ENCODE results near the gene GALNS. TPM values are rescaled to one million over a fixed set of nuclear protein-coding genes. Genes with fewer than 3 reads are reported as not detected.

The GALNS gene
- total RNA-seq, 2 experiments from 2014 or later: 17.2 to 49.0 TPM

DNA sequence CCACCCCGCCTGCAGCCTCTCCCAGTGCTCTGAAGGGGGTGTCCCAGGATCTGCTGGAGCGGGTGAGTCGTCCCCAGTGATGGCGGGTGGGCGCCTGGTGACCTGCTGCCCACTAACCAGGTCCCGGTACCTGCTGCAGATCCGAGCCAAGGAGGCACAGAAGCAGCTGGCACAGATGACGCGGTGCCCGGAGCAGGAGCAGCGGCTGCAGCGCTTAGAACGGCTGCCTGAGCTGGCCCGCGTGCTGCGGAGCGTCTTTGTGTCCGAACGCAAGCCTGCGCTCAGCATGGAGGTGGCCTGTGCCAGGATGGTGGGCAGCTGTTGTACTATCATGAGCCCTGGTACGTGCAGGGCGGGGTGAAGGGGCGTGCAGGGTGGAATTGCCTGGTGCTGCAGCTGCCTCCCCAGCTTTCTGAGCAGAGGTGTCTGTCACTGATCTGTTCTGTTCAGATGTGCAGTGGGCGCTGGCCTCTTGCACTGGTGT is 49.6 kb downstream of the GALNS start:
- no peak overlapping the region for H2AFZ ChIP-seq (ENCODE audit: low read length)
- POLR2A ChIA-PET: no interaction called here
- peaks cover 39% of the 10 kb centered on the region for H3K4me1 ChIP-seq (ENCODE audit: insufficient read depth, low read length, poor library complexity, severe bottlenecking)
- H3K4me3 ChIP-seq (ENCODE audit: low read depth, low read length, poor library complexity, severe bottlenecking): no peak overlapping the region
- no peaks in the 10 kb centered on the region for H4K20me1 ChIP-seq (ENCODE audit: insufficient read depth, low read length)
- no peak for TF ChIP-seq EZH2phosphoT487 (IDR thresholded peaks at IDR 0.05; ENCODE audit: borderline replicate concordance, low read depth, low read length)
- TF ChIP-seq, protein P1, sequence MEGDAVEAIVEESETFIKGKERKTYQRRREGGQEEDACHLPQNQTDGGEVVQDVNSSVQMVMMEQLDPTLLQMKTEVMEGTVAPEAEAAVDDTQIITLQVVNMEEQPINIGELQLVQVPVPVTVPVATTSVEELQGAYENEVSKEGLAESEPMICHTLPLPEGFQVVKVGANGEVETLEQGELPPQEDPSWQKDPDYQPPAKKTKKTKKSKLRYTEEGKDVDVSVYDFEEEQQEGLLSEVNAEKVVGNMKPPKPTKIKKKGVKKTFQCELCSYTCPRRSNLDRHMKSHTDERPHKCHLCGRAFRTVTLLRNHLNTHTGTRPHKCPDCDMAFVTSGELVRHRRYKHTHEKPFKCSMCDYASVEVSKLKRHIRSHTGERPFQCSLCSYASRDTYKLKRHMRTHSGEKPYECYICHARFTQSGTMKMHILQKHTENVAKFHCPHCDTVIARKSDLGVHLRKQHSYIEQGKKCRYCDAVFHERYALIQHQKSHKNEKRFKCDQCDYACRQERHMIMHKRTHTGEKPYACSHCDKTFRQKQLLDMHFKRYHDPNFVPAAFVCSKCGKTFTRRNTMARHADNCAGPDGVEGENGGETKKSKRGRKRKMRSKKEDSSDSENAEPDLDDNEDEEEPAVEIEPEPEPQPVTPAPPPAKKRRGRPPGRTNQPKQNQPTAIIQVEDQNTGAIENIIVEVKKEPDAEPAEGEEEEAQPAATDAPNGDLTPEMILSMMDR (conservative IDR thresholded peaks at IDR 0.05; ENCODE audit: low read length): no peak
- BruUV-seq (replicated peaks): no TSS peak
- CTCF ChIA-PET (ENCODE audit: unreplicated experiment): no interaction called here
- H3K36me3 ChIP-seq (ENCODE audit: insufficient read depth, low read length): peaks cover 67% of the 10 kb centered on the region
- H3K79me2 ChIP-seq (ENCODE audit: insufficient read depth, low read depth, low read length): peaks cover 37% of the 10 kb centered on the region
- intact Hi-C loops (cut with micrococcal nuclease; ENCODE audit: unreplicated experiment): no loop called here
- no peak overlapping the region for H3K27ac ChIP-seq (ENCODE audit: low read depth, low read length, poor library complexity, severe bottlenecking)
- no peaks in the 10 kb centered on the region for H3K9me3 ChIP-seq (ENCODE audit: low read length)
- no peak overlapping the region for H3K4me2 ChIP-seq (ENCODE audit: low read length)
- H3K9me2 ChIP-seq (ENCODE audit: insufficient read depth, low read length): no peaks in the 10 kb centered on the region
- DNase-seq (ENCODE audit: low spot score): no peak

DNA sequence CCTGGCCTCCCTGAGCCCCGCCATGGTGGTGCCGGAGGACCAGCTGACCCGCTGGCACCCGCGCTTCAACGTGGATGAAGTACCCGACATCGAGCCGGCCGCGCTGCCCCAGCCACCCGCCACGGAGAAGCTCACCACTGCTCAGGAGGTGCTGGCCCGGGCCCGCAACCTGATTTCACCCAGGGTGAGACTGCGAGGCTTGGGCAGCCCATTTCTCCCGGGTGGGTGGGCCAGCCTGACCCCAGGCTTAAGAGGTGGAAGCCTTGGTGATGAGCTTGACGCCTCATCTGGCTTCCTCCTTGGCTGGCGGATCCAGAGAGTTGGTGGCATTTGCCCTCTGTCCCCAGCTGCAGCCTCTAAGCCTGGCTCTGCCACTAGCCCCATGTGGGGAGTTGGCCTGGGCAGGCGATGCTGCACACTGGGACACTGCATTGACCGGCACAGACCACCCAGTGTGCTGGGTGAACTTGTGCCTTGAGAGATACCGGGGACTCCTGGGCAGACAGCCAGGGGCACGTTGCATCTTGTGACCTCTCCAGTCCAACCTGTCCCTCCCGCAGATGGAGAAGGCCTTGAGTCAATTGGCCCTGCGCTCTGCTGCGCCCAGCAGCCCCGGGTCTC is 50.1 kb downstream of the GALNS start:
- no peaks in the 10 kb centered on the region for H4K20me1 ChIP-seq (ENCODE audit: insufficient read depth, low read length)
- no peak overlapping the region for H3K27ac ChIP-seq (ENCODE audit: low read depth, low read length, poor library complexity, severe bottlenecking)
- BruUV-seq (replicated peaks): no TSS peak
- H3K4me3 ChIP-seq (ENCODE audit: low read depth, low read length, poor library complexity, severe bottlenecking): no peak overlapping the region
- H3K79me2 ChIP-seq (ENCODE audit: insufficient read depth, low read depth, low read length): peaks cover 42% of the 10 kb centered on the region
- H3K4me1 ChIP-seq (ENCODE audit: insufficient read depth, low read length, poor library complexity, severe bottlenecking): peaks cover 42% of the 10 kb centered on the region
- no peak for TF ChIP-seq EZH2phosphoT487 (IDR thresholded peaks at IDR 0.05; ENCODE audit: borderline replicate concordance, low read depth, low read length)
- TF ChIP-seq, protein P1 (conservative IDR thresholded peaks at IDR 0.05; ENCODE audit: low read length): no peak
- no peaks in the 10 kb centered on the region for H3K9me3 ChIP-seq (ENCODE audit: low read length)
- CTCF ChIA-PET (ENCODE audit: unreplicated experiment): no interaction called here
- no peaks in the 10 kb centered on the region for H3K9me2 ChIP-seq (ENCODE audit: insufficient read depth, low read length)
- POLR2A ChIA-PET: no interaction called here
- intact Hi-C loops (cut with micrococcal nuclease; ENCODE audit: unreplicated experiment): no loop called here
- no peak overlapping the region for H2AFZ ChIP-seq (ENCODE audit: low read length)
- H3K4me2 ChIP-seq (ENCODE audit: low read length): no peak overlapping the region
- no peak for DNase-seq (ENCODE audit: low spot score)
- H3K36me3 ChIP-seq (ENCODE audit: insufficient read depth, low read length): peaks cover 67% of the 10 kb centered on the region

DNA sequence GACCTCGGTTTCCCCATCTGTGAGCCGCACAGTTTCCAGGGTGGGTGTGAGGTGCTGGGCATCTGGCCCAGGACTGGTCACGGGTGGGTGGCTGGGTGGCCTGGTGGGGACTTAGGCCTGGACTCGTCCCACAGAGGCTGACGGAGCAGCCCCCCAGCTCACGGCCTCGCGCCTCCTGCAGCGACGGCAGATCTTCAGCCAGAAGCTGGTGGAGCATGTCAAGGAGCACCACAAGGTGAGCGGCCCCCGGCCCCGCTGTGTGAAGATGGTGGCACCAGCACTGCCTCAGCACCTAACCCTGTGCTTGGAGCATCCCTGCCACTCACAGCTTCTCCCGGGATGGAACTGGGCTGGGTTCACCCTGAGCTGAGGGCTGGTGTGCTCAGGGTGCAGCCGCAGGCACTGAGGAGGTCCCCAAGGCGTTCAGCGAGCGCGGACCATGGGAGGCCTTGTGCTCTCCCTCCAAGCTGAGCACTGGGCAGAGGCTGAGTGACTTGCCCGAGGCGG is 50.8 kb downstream of the GALNS start:
- H3K4me2 ChIP-seq (ENCODE audit: low read length): peak overlapping the region; percentile 95; the same call in 1 of the 2 replicates
- no peak for DNase-seq (ENCODE audit: low spot score)
- TF ChIP-seq, protein P1 (conservative IDR thresholded peaks at IDR 0.05; ENCODE audit: low read length): no peak
- no peak for TF ChIP-seq EZH2phosphoT487 (IDR thresholded peaks at IDR 0.05; ENCODE audit: borderline replicate concordance, low read depth, low read length)
- ChIA-PET POLR2A (no interaction called here), CTCF (ENCODE audit: unreplicated experiment) (no interaction called here)
- H4K20me1 ChIP-seq (ENCODE audit: insufficient read depth, low read length): no peaks in the 10 kb centered on the region
- intact Hi-C loops (cut with micrococcal nuclease; ENCODE audit: unreplicated experiment): no loop called here
- H3K9me3 ChIP-seq (ENCODE audit: low read length): no peaks in the 10 kb centered on the region
- no peak overlapping the region for H2AFZ ChIP-seq (ENCODE audit: low read length)
- H3K4me3 ChIP-seq (ENCODE audit: low read depth, low read length, poor library complexity, severe bottlenecking): peak overlapping the region; percentile 88
- H3K9me2 ChIP-seq (ENCODE audit: insufficient read depth, low read length): no peaks in the 10 kb centered on the region
- no peak overlapping the region for H3K27ac ChIP-seq (ENCODE audit: low read depth, low read length, poor library complexity, severe bottlenecking)
- peaks cover 71% of the 10 kb centered on the region for H3K36me3 ChIP-seq (ENCODE audit: insufficient read depth, low read length)
- BruUV-seq (replicated peaks): no TSS peak
- H3K79me2 ChIP-seq (ENCODE audit: insufficient read depth, low read depth, low read length): peaks cover 45% of the 10 kb centered on the region
- H3K4me1 ChIP-seq (ENCODE audit: insufficient read depth, low read length, poor library complexity, severe bottlenecking): peaks cover 49% of the 10 kb centered on the region
